ENCODE results near the gene MAPKAPK2.
A peak's percentile ranks its signal among the peaks of the same experiment; 100 is the strongest.
"Not testable (repeated sequence)": the region's sequence is repeated elsewhere in the genome, so short reads cannot be mapped to it uniquely, and the experiment has no call there.

Gene MAPKAPK2

DNA sequence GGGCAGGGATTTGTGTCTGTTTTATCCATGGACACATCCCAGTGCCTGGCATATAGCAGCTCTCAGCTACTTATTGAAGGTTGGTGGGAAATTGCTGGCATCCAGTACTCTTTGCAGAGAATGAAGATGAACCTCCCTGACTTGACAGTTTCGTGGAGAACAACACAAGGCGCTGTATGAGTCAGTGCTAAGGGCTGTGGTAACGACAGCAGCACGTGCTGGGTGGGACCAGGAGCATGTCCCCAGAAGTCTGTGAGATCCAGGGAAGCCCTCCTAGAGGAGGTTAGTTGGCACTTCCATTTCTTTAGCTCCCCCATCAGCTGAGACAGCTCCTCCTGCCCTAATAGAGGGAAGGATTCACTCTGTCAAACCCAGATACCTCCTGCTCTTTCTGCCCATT is 60.0 kb downstream of the MAPKAPK2 start:
- DNase-seq (ENCODE audit: low read depth), result no peak

DNA sequence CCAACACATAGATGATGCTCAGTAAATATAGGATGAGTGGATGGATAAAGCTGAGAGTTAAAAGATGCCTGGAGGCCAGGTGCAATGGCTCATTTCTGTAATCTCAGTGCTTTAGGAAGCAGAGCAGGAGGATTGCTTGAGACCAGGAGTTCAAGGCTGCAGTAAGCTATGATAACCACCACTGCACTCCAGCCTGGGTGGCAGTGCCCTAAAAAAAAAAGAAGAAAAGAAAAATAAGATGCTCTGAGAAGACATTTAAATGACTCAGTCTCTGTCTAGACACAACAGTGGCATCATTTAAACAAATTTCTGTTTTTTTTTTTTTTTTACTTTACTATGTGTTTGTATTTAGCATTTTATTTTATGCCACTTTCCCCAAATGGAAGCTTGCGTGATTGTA is 60.6 kb downstream of the MAPKAPK2 start:
- DNase-seq (ENCODE audit: low read depth), result no peak

GRCh38 chr1:206748348-206749030 is 63.8 kb downstream of the MAPKAPK2 start:
- no peak for DNase-seq (ENCODE audit: low read depth)

DNA sequence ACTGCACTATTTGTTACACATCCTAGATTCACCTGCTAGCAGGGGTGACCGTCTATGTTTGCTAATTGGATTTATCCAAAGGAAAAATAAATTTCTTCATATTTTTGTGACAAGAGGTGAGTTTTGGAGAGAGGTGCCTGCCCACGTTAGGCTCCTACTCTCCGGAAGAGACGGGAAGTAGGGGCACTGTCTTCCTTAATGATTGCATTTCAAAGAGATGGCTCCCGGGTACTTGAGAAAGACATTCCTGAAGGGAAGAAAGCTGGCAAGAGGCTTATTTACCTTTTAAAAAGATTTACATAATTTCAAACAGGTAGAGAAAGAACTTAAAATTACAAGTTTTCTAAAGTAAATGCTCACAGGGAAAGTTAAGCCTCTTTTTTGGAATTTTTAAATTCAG is 67.2 kb downstream of the MAPKAPK2 start:
- no peak for DNase-seq (ENCODE audit: low read depth)

DNA sequence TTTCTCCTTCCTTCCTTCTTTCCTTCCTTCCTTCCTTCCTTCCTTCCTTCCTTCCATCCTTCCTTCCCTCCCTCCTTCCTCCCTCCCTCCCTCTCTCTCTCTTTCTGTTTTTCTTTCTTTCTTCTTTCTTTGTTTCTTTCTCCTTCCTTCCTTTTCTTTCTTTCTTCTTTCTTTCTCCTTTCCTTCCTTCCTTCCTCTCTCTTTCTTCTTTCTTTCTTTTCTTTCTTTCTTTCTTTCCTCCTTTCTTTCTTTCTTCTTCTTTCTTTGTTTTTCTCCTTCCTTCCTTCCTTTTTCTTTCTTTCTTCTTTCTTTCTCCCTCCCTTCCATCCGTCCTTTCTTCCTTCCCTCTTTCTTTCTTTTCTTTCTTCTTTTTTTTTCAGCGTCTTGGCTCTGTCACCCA is 67.8 kb downstream of the MAPKAPK2 start:
- DNase-seq (ENCODE audit: low read depth), result no peak

- no peak for DNase-seq (ENCODE audit: low read depth)
Observed at GRCh38 chr1:206753141-206753540, 68.4 kb downstream of the MAPKAPK2 start.

GRCh38 chr1:206754011-206754410 is 69.3 kb downstream of the MAPKAPK2 start:
- no peak for DNase-seq (ENCODE audit: low read depth)

DNA sequence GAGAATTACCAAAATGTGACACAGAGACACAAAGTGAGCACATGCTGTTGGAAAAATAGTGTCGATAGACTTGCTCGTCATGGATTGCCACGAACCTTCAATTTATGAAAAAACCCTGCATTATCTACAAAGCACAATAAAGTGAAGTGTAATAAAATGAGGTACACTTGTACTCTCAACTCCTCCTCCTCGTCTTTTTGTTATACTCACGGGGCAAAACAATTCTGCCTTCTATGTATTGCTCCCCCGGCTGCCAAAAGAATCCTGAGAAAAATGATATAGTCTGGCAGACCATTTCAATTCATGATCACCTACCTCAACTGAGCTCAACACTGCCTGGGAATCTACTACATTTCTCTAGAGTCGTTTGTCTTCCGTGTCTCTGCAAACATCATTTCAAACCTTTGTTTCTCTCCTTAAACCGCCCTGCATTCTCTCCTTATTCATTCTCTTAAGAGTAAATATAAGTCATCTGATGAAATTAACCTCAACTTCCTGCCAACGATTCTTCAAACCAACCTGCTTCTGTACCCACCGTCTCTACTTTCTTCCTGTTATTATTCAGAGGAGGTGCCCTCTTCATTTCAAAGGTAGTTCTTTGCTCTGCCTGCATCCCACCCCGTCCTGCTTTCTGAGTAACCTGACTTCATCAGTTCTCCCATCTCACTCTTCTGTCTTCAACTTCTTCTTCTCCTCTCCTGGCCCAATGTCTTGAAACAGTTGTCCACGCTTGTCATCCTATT is 73.0 kb downstream of the MAPKAPK2 start:
- DNase-seq (ENCODE audit: low read depth), result no peak

- no peak for DNase-seq (ENCODE audit: low read depth)
Observed at GRCh38 chr1:206760590-206760989, 75.9 kb downstream of the MAPKAPK2 start.

- no peak for DNase-seq (ENCODE audit: low read depth)
Observed at GRCh38 chr1:206761159-206761768, 76.6 kb downstream of the MAPKAPK2 start.

DNA sequence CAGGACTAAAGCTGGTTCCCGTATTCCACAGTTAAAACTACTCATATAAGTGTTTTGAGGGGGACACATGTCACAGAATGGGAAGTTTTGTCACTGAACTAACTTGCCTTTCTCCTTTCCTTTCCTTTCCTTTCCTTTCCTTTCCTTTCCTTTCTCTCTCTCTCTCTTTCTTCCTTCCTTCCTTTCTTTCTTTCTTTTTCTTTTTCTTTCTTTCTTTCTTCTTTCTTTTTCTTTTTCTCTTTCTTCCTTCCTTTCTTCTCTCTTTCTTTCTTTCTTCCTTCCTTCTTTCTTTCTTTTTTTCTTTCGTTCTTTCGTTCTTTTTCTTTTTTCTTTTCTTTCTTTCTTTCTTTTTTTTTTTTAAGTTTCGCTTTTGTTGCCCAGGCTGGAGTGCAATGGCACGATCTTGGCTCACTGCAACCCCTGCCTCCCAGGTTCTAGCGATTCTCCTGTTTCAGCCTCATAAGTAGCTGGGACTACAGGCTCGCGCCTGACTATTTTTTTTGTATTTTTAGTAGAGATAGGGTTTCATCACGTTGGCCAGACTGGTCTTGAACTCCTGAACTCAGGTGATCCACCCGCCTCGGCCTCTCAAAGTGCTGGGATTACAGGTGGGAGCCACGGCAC is 78.1 kb downstream of the MAPKAPK2 start:
- DNase-seq (ENCODE audit: low read depth), result not testable (repeated sequence)

DNA sequence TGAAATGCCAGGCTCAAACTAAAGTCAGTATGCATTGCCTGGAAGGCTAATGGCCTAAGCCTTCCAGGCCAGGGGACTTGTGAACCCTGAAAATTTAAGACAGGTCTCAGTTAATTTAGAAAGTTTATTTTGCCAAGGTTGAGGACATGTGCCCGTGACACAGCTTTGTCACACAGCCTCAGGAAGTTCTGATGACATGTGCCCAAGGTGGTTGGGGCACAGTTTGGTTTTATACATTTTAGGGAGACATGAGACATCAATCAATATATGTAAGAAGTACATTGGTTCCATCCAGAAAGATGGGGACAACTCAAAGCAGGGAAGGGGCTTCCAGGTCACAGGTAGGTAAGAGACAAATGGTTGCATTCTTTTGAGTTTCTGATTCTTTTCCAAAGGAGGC is 81.1 kb downstream of the MAPKAPK2 start:
- not testable (repeated sequence) for DNase-seq (ENCODE audit: low read depth)

- DNase-seq (ENCODE audit: low read depth), result peak; percentile 48
Observed at GRCh38 chr1:206766251-206766856, 81.6 kb downstream of the MAPKAPK2 start.

DNA sequence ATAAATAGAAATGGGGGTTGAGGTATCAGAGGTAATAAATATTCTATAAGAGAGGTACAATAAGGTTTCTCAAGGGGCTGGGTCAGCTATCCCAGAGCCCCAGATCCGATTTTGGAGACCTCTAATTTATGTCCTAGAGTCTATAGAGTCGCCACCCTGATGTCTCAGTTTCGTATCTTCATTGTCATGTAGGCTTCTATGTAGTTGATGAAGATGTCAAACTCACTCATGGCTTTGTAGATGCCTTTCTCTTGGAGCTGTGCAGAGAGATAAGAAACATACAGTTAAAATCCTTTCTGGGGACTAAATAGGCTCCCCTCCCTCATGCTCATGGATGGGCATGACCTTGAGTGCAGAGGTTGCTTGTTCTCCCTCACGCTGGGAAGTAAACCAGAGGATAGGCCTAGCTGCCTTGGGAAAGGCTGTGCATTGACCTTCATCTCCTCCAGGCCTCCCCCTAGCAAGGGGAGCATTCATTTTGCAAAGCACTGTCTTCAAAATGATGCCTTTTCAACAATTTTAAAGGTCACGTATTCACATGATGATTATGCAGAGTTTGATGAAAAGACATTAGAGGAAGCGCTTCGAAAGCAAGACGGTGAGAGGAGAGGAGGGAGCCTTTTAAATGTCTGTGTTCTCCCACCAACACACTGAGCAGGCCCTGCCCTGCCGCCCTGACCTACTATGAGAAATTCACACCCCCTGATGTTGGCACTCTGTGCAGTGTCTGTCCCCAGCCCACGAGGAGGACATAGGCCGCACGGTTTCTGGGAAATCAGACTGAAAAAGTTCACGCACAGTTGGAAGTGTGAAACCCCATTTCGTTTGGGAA is 84.0 kb downstream of the MAPKAPK2 start:
- no peak for DNase-seq (ENCODE audit: low read depth)

DNA sequence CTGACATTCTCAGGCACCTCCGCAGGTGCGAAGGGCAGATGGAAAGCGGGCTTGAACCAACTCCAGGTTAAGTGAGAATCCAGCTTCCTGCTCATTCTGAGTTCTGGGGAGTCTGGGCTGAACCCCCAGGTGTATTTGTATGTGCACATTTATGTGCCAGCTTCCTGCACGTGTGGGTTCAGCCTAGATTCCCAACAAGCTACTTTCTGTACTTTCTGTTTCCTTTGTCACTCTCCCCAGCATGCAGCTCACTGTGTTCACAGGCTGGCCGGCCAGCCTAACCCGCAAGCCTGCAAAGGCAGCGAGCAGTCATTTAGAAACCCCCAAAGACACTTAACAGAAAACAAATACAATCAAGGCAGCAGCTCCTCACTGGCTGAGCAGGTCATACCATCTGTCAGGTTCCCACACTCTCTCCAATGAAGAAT is 84.6 kb downstream of the MAPKAPK2 start:
- peak; percentile 46 for DNase-seq (ENCODE audit: low read depth)

DNA sequence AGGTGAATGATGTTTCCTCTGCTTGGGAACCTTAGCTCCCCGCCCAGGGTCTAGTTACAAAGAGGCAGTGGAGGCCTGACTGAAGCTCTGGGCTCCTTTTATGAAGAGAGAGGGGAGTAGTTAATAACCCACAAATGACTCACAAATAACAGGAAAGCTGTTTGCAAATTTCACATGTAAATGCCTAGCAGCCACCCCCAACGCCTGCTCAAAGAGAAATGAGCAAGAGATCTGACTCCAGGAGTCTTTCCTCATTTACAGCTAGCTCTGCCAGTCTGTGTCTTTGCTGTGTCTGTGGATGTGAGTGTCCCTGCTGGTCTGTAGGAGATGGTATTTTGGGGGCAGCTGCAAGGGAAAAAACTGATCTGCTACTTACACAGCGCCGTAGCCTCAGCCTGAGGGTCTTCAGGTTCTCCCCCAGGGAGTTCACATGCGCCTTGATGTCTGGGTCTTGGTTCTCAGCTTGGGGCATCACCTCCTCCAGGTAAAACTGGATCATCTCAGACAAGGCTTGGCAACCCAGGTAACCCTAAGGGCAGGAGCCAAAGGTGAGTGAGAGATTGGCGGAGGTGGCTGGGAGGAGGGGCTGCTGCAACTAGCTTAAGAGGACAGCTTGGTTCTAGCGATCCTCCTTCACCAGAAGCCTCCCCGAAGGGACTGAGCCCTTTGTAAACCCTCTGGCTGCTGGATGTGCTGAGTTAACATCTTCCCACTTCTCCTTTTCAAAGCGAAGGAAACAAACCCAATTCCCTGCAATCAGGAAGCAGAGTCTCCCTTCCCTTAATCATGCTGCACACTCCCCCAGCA is 86.0 kb downstream of the MAPKAPK2 start, which contains the start of gene IL19:
Gene IL19 (plus strand): TSS at position 243 of the 807 bp plus-strand sequence. CDS start 65,890 bp downstream, outside the sequence.
- no peak for DNase-seq (ENCODE audit: low read depth)

DNA sequence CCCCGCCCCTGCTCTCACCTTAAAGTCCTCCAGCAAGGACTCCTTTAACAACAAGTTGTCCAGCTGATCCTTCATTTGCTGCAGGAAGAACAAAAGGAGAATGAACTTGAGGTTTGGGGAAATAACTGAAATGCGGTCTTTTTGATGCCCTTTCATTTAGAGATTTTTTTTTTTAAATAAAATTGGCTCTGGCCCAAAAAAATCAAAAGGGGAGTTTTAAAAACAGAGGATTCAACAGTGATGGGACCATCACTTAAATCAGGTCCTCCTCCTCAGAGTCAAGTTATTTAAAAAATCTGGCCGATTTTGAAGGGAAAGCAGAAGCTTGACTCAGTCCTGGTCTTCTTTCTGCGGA is 86.6 kb downstream of the MAPKAPK2 start:
- no peak for DNase-seq (ENCODE audit: low read depth)

DNA sequence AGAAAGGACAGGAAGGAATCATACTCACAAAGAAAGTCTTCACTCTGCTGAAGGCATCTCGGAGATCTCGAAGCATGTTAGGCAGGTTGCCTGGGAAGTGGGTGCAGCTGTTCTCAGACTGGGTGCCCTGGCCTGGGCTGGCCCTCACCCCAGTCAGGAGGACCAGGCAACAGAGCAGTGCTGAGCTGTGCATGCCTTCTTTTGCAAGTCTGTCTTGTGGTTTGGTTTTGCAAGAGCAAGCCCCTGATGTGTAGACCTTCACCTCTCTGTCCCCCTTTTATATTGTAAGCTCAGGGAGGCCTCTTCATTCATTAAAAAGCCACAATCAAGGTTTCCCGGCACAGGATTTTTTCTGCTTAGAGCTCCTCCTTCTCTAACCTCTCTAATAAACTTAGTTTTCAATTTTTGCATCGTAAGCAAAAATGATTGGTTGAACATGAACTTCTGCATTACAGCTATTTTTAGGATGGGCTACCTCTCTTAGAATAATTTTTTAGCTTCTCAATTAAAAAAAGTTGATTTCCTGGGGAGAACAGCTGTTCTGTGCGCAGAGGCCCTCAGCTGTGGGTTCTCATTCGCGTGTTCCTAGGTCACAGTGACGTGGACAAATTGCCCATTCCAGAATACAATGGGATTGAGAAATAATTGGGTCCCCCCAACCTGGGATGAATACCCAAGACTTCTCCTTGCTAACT is 87.7 kb downstream of the MAPKAPK2 start, which contains the start of gene IL10:
Gene IL10 (minus strand): TSS at position 252 of the 695 bp plus-strand sequence. CDS start 59 bp downstream, at position 193.
- no peak for DNase-seq (ENCODE audit: low read depth)

- DNase-seq (ENCODE audit: low read depth), result no peak
Observed at GRCh38 chr1:206774093-206774492, 89.4 kb downstream of the MAPKAPK2 start.

GRCh38 chr1:206776229-206776628 is 91.5 kb downstream of the MAPKAPK2 start:
- no peak for DNase-seq (ENCODE audit: low read depth)
